Measurements from ENCODE around the gene IGSF21.

The IGSF21 gene

DNA sequence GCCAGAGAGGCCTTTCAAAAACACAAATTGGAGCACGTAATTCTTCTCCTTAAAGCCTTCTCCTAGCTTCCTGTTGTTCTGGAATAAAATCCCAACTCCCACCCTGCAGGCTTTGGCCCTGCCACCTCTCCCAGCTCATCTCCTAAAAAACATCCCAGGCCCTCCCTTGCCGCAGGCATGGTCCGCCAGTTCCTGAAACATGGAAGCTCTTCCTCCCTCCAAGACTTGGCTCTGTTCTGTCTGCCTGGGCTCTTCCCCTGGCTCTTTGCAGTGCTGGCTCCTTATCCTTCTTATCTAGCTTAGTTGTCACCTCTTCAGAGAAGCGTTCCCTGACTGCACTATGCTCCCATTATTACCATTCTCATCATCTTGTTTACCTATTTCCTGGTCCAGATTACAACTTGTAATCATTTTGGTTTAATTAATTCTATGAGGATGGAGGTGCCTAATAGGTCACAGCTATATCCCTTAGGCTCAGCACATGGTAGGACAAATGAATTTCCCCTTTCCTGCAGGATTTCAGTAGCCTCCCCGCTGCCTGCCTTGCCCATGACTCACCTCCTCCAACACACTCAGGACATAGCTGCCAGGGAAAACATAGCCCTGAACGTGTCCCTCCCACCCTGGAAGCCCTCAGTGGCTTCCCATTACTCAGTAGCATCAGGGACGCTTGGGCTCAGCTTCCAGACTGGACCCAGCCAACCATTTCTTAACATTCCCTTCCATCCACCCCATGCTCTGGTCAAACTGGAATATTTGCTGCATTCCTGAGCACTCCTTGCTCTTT lies 15.7 kb upstream of the IGSF21 start:
- Histone ChIP-seq H3F3A (ENCODE audit: control insufficient read depth, insufficient read depth) (no peaks in the 10 kb centered on the region), H3K4me1 (ENCODE audit: control insufficient read depth, low read length) (no peaks in the 10 kb centered on the region), H3K27me3 (ENCODE audit: control insufficient read depth, low read length) (no peaks in the 10 kb centered on the region), H3K79me2 (ENCODE audit: control insufficient read depth, low read length) (no peaks in the 10 kb centered on the region), H3K4me2 (ENCODE audit: low read length) (no peak overlapping the region), H4K20me1 (ENCODE audit: control insufficient read depth, insufficient read depth, low read depth, low read length) (no peaks in the 10 kb centered on the region), H3K4me3 (ENCODE audit: low read length) (no peak overlapping the region), H3K9me3 (ENCODE audit: control insufficient read depth, insufficient read depth, low read length) (no peaks in the 10 kb centered on the region), H3K27ac (ENCODE audit: low read depth, low read length) (no peak overlapping the region), H3K9me2 (replicated peaks; ENCODE audit: control insufficient read depth, low read length) (no peaks in the 10 kb centered on the region), H3K36me3 (ENCODE audit: control insufficient read depth, low read length) (no peaks in the 10 kb centered on the region)
- TF ChIP-seq EZH2phosphoT487 (IDR thresholded peaks at IDR 0.05; ENCODE audit: borderline replicate concordance, low read length): no peak
- TF ChIP-seq, protein P1, sequence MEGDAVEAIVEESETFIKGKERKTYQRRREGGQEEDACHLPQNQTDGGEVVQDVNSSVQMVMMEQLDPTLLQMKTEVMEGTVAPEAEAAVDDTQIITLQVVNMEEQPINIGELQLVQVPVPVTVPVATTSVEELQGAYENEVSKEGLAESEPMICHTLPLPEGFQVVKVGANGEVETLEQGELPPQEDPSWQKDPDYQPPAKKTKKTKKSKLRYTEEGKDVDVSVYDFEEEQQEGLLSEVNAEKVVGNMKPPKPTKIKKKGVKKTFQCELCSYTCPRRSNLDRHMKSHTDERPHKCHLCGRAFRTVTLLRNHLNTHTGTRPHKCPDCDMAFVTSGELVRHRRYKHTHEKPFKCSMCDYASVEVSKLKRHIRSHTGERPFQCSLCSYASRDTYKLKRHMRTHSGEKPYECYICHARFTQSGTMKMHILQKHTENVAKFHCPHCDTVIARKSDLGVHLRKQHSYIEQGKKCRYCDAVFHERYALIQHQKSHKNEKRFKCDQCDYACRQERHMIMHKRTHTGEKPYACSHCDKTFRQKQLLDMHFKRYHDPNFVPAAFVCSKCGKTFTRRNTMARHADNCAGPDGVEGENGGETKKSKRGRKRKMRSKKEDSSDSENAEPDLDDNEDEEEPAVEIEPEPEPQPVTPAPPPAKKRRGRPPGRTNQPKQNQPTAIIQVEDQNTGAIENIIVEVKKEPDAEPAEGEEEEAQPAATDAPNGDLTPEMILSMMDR (IDR thresholded peaks at IDR 0.05; ENCODE audit: low read depth, low read length, poor library complexity, severe bottlenecking): no peak

DNA sequence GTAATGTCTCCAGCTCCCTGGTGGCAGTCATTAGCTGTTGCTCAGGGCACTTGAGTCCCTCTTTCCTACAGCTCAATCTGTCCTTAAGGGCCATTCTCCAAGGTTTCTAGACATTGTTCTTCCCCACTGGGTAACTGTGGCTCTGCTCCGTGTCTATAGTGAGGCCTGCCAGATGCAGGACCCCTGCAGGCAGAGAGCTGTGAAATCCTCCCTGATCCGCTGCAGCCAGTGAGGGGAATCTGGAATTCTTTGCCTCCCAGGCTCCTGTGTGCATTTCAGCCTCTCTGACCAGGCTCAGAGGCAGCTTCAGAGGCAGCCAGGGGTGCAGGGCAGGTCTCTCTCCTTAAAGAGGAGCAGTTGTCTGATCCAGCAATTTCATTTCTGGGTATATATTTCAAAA lies 14.4 kb upstream of the IGSF21 start:
- H4K20me1 ChIP-seq (ENCODE audit: control insufficient read depth, insufficient read depth, low read depth, low read length): no peaks in the 10 kb centered on the region
- H3K9me2 ChIP-seq (replicated peaks; ENCODE audit: control insufficient read depth, low read length): no peaks in the 10 kb centered on the region
- H3K27ac ChIP-seq (ENCODE audit: low read depth, low read length): no peak overlapping the region

DNA sequence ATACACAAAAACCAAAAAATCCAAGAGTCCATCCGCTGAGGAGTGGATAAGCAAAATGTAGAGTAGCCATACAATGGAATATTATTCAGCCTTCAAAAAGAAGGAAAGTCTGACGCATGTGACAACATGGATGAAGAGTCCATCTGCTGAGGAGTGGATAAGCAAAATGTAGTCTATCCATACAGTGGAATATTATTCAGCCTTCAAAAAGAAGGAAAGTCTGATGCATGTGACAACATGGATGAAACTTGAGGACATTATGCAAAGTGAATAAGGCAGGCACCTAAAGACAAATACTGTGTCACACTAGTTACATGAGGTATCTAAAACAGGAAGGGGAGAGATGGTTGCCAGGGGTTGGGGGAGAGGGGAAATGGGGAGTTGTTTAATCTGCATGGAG lies 14.0 kb upstream of the IGSF21 start:
- H3K9me2 ChIP-seq (replicated peaks; ENCODE audit: control insufficient read depth, low read length): no peaks in the 10 kb centered on the region
- no peaks in the 10 kb centered on the region for H4K20me1 ChIP-seq (ENCODE audit: control insufficient read depth, insufficient read depth, low read depth, low read length)
- no peaks in the 10 kb centered on the region for H3K79me2 ChIP-seq (ENCODE audit: control insufficient read depth, low read length)
- no peak overlapping the region for H3K4me2 ChIP-seq (ENCODE audit: low read length)
- H3K36me3 ChIP-seq (ENCODE audit: control insufficient read depth, low read length): no peaks in the 10 kb centered on the region
- TF ChIP-seq, protein P1 (IDR thresholded peaks at IDR 0.05; ENCODE audit: low read depth, low read length, poor library complexity, severe bottlenecking): no peak
- no peak for TF ChIP-seq EZH2phosphoT487 (IDR thresholded peaks at IDR 0.05; ENCODE audit: borderline replicate concordance, low read length)
- no peaks in the 10 kb centered on the region for H3K9me3 ChIP-seq (ENCODE audit: control insufficient read depth, insufficient read depth, low read length)
- H3K27me3 ChIP-seq (ENCODE audit: control insufficient read depth, low read length): no peaks in the 10 kb centered on the region
- H3F3A ChIP-seq (ENCODE audit: control insufficient read depth, insufficient read depth): no peaks in the 10 kb centered on the region
- H3K4me3 ChIP-seq (ENCODE audit: low read length): no peak overlapping the region
- H3K4me1 ChIP-seq (ENCODE audit: control insufficient read depth, low read length): no peaks in the 10 kb centered on the region
- H3K27ac ChIP-seq (ENCODE audit: low read depth, low read length): no peak overlapping the region

More for the DNA sequence above, 14.4 kb upstream of the IGSF21 start:
- H3K4me3 ChIP-seq (ENCODE audit: low read length): no peak overlapping the region
- H3K4me2 ChIP-seq (ENCODE audit: low read length): no peak overlapping the region
- no peaks in the 10 kb centered on the region for H3K79me2 ChIP-seq (ENCODE audit: control insufficient read depth, low read length)
- H3K9me3 ChIP-seq (ENCODE audit: control insufficient read depth, insufficient read depth, low read length): no peaks in the 10 kb centered on the region
- no peaks in the 10 kb centered on the region for H3K36me3 ChIP-seq (ENCODE audit: control insufficient read depth, low read length)
- TF ChIP-seq, protein P1 (IDR thresholded peaks at IDR 0.05; ENCODE audit: low read depth, low read length, poor library complexity, severe bottlenecking): no peak
- TF ChIP-seq EZH2phosphoT487 (IDR thresholded peaks at IDR 0.05; ENCODE audit: borderline replicate concordance, low read length): no peak
- no peaks in the 10 kb centered on the region for H3K4me1 ChIP-seq (ENCODE audit: control insufficient read depth, low read length)
- H3K27me3 ChIP-seq (ENCODE audit: control insufficient read depth, low read length): no peaks in the 10 kb centered on the region
- no peaks in the 10 kb centered on the region for H3F3A ChIP-seq (ENCODE audit: control insufficient read depth, insufficient read depth)
